ENCODE results near the gene SMARCA2.

DNA sequence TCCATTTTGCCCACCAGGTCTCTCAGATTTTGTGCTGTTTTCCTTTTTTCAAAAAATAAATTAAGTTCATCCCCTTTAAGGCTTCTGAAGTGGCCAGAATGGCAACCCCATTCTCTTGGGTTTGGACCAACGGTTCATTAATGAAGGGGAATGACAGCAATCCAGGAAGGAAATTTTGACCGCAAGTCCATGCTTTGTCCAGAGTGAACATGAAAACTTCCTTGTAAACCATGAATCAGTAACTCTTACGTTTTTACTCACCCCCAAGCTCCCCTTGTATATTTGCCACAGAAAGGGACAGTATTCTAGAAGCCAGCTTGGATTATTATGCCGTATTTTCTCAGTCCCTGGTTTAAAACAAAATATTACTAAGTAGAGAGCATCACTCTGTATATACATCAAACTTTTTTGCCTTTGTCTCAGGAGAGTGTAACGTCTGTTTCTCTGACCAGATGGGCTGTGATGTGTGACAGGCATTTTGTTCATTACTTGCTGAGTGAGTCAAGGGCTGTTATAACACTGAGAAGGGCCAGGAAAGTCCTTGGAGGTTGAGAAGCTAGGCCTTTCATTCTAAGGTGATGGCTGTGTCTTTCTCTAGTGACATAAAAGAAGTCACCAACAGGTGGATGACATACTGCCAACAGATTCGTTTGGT, 148.2 kb downstream of the SMARCA2 start:
- TF ChIP-seq EZH2 (IDR thresholded peaks at IDR 0.05; ENCODE audit: borderline replicate concordance, low read depth, low read length) (no peak), MYC (IDR thresholded peaks at IDR 0.05; ENCODE audit: low read depth, low read length) (no peak), MYC (CRISPR knock-in tag; IDR thresholded peaks at IDR 0.05; ENCODE audit: borderline replicate concordance, low read depth) (no peak)
- TF ChIP-seq, protein P1, sequence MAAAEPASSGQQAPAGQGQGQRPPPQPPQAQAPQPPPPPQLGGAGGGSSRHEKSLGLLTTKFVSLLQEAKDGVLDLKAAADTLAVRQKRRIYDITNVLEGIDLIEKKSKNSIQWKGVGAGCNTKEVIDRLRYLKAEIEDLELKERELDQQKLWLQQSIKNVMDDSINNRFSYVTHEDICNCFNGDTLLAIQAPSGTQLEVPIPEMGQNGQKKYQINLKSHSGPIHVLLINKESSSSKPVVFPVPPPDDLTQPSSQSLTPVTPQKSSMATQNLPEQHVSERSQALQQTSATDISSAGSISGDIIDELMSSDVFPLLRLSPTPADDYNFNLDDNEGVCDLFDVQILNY (CRISPR knock-in tag; IDR thresholded peaks at IDR 0.05), result no peak
- TF ChIP-seq, protein P2, sequence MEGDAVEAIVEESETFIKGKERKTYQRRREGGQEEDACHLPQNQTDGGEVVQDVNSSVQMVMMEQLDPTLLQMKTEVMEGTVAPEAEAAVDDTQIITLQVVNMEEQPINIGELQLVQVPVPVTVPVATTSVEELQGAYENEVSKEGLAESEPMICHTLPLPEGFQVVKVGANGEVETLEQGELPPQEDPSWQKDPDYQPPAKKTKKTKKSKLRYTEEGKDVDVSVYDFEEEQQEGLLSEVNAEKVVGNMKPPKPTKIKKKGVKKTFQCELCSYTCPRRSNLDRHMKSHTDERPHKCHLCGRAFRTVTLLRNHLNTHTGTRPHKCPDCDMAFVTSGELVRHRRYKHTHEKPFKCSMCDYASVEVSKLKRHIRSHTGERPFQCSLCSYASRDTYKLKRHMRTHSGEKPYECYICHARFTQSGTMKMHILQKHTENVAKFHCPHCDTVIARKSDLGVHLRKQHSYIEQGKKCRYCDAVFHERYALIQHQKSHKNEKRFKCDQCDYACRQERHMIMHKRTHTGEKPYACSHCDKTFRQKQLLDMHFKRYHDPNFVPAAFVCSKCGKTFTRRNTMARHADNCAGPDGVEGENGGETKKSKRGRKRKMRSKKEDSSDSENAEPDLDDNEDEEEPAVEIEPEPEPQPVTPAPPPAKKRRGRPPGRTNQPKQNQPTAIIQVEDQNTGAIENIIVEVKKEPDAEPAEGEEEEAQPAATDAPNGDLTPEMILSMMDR (IDR thresholded peaks at IDR 0.05 in 2 of 3, conservative IDR thresholded peaks at IDR 0.05 in 1 of 3; ENCODE audit: insufficient read depth in 2 of 3, low read depth in 1 of 3, low read length in 3 of 3), result no peak

All from K562 (cell line).